ENCODE data around the gene MSRB2. TPM values are rescaled to one million over a fixed set of nuclear protein-coding genes. Genes with fewer than 3 reads are reported as not detected.

MSRB2 gene
- total RNA-seq, 2 experiments from 2014 or later: 11.1 to 12.1 TPM

DNA sequence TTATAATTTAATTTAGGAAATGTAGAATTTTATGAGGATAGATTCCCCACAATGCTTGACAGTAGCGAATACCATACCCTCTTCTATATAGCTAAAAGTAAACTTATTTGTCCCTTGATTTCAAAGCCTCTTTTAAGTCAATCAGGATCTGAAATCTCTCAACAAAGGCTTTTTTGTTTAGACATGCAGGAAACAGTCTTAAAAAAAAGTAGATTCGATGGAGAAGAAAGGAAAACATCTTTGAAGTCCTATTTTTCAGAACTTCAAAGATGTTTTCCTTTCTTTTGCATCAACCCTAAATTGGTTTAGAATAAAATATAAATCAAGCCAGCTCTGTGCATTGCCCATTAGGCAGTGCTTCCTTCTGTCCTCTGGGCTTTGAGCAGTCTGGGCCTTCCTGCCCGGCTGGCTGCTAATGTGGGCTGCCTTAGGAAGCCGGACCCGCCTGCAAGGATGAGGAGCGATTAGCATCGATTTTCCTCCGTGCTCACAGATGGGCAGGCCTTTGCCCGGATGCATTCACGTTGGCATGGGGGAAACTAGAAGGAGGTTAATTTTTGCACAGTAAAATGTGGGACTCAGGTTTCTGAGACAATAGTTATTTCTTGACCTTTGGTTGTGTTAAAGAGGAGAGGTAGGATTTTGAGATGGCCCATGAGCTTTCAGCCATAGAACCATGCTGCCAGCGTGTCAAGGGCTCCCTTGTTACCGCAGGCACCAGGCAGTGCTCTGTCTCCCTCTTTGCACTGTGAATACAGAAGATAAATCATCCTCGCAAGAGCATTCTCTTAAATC lies 15.5 kb downstream of the MSRB2 start:
- POLR2A ChIA-PET: no interaction called here

DNA sequence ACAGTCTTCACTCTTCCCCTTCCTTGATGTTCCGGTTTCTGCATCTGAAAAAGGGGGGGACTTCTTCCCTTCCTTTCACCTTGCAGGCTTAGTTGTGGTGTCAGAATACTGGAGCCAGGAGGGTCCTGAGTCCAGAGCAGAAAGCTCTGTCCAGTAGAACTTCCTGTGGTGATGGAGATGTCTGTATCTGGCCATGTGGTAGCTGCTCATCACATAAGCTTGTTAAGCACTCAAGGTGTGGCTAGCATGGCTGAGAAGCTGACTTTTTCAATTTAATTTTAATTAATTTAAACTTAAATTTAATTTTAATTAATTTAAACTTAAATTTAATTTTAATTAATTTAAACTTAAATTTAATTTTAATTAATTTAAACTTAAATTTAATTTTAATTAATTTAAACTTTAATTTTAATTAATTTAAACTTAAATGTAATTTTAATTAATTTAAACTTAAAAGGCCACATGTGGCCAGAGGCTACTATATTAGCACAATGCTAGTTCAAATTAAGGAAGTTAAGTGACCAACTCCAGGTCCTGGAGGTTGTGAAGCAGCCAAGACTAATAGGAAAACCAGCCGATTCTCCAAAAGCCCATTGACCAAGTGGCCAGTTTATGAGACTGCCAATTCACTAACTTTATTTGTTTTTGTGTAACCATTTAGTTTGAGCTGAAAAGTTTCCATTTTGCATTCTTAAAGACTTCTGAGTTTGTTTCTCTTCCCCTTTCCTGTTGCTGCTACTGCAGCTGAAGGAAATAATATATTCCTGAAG lies 16.3 kb downstream of the MSRB2 start:
- Mint-ChIP-seq H3K27me3 (no peaks in the 10 kb centered on the region), H3K4me1 (no peaks in the 10 kb centered on the region), H3K9me3 (no peaks in the 10 kb centered on the region), H3K27ac (no peak overlapping the region), H3K4me3 (no peak overlapping the region), H3K36me3 (peaks cover 7% of the 10 kb centered on the region)
- DNase-seq (no peak), ATAC-seq (ENCODE audit: low read depth) (no peak)
- POLR2A ChIA-PET: no interaction called here

More for the DNA sequence above, 15.5 kb downstream of the MSRB2 start:
- no peak for ATAC-seq (ENCODE audit: low read depth)
- Mint-ChIP-seq H3K9me3 (no peaks in the 10 kb centered on the region), H3K27me3 (no peaks in the 10 kb centered on the region), H3K4me3 (no peak overlapping the region), H3K4me1 (no peaks in the 10 kb centered on the region), H3K27ac (no peak overlapping the region), H3K36me3 (peaks cover 7% of the 10 kb centered on the region)
- no peak for DNase-seq

DNA sequence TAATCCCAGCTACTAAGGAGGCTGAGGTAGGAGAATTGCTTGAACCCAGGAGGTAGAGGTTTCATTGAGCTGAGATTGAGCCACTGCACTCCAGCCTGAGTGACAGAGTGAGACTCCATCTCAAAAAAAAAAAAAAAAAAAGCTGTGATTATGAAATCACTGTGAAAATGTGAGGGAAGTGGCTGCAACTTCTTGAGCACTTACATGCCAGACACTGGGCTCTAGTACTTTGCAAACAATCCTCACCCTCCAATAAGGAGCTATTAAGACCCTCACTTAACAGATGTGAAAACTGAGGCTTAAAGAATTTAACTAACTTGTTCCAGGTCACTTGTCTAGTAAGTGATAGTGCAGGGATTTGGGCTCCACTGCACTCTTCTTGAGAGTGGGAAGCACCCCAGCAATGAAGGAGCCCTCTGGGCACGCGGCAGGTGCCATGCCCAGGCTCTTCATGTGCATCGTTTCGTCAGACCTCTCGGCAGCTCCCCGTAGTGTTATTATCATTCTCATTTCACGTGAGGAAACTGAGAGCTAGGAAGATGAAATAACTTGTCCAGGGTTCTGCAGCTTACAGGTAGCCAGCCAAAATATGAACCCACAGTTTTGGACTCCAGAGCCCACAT lies 19.0 kb downstream of the MSRB2 start:
- Mint-ChIP-seq H3K4me1 (peaks cover 3% of the 10 kb centered on the region), H3K36me3 (peaks cover 4% of the 10 kb centered on the region), H3K4me3 (no peak overlapping the region), H3K27ac (no peak overlapping the region), H3K27me3 (no peaks in the 10 kb centered on the region), H3K9me3 (no peaks in the 10 kb centered on the region)
- no peak for ATAC-seq (ENCODE audit: low read depth)
- DNase-seq: no peak
- POLR2A ChIA-PET: no interaction called here

DNA sequence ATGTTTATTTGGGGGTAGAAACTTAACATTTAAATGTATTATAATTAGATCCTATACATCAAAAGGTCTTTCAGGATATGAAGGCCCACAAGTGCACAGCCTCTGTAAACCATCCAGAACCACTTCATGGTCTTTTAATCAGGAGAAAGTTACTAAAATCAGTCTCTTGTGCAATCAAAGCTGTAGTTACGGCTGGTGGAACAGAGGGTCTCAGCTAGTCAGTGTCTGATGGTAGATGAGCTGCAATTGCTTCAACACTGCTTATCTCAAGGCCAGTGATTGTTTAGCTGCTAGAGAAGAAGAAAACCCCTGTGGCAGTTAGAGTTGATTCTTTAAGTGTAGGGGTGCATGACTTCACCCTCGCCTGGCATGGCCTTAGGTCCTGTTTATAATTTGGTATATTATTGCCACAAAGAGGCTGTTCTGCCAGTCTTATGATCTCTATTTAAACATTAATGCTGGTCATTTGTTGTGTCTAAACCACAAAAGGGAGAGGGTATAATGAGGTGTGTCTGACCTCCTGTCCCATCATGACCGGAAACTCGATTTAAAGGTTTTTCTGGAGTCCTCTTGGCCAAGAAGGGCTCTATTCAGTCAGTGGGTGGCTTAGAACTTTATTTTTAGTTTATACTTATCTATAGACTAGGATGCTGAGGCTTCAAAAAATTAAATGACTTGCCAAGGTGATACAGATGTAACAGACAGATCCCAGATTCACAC lies 21.3 kb downstream of the MSRB2 start:
- H3K4me1 Mint-ChIP-seq: peaks cover 3% of the 10 kb centered on the region
- H3K4me3 Mint-ChIP-seq: no peak overlapping the region
- no peaks in the 10 kb centered on the region for H3K9me3 Mint-ChIP-seq
- H3K27ac Mint-ChIP-seq: no peak overlapping the region
- no peak for ATAC-seq (ENCODE audit: low read depth)
- peaks cover 2% of the 10 kb centered on the region for H3K36me3 Mint-ChIP-seq
- no peak for DNase-seq
- POLR2A ChIA-PET: no interaction called here
- no peaks in the 10 kb centered on the region for H3K27me3 Mint-ChIP-seq

DNA sequence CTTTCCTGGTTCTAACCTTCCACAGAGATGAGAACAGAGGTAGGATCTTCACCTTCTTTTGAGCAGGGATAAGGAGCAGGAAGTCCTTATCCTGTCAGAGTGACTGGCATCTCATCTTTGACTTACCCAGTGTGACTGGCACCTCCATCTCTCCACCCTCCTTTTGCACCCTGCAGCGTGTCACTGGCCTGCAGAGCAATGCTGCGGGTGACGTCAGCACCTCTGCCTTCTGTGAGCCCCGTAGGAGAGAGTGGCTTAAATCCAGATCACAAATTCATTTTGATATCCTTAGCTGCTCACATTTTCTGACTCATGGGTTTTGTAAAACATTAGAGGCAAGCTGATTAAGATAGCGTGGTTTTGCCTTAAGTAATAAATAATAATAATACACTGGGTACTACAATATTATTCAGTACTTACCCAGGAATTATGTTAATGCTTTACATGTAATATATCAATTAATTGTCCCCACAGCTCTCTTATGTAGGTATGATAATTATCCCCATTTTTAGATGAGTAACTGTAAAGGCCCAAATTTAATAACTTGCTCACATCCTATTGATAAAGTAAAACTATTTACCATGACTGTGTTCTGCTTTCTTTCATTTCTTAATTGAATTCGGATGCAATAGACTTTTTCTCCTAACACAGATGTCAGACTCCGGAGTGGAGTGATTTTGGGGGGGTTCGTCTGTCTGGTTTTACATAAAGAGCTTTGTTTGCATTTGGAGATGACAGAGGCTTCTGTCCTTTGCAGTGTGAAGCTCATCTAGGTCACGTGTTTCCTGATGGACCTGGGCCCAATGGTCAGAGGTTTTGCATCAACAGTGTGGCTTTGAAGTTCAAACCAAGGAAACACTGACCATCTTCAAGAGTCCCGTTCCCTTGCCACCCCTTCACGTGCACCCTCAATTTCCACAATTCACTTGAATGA lies 24.9 kb downstream of the MSRB2 start:
- Mint-ChIP-seq H3K4me3 (no peak overlapping the region), H3K36me3 (no peaks in the 10 kb centered on the region), H3K27me3 (no peaks in the 10 kb centered on the region), H3K9me3 (no peaks in the 10 kb centered on the region), H3K4me1 (peaks cover 3% of the 10 kb centered on the region), H3K27ac (no peak overlapping the region)
- no peak for DNase-seq
- POLR2A ChIA-PET: no interaction called here
- no peak for ATAC-seq (ENCODE audit: low read depth)

DNA sequence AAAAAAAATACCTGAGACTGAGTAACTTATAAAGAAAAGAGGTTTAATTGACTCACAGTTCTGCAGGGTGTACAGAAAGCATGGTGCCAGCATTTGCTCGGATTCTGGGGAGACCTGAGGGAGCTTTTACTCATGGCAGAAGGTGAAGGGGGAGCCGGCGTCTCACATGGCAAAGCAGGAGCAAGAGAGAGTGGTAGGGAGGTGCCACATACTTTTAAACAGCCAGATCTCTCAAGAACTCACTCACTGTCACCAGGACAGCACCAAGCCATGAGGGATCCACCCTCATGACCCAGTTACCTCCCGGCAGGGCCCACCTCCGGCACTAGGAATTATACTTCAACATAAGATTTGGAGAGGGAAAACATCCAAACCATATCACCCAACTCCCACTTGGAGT lies 25.8 kb downstream of the MSRB2 start:
- H3K4me1 Mint-ChIP-seq: peaks cover 3% of the 10 kb centered on the region
- ATAC-seq (ENCODE audit: low read depth) (no peak), DNase-seq (no peak)
- POLR2A ChIA-PET: no interaction called here
- H3K4me3 Mint-ChIP-seq: no peak overlapping the region
- no peaks in the 10 kb centered on the region for H3K9me3 Mint-ChIP-seq
- H3K27me3 Mint-ChIP-seq: no peaks in the 10 kb centered on the region
- no peak overlapping the region for H3K27ac Mint-ChIP-seq
- H3K36me3 Mint-ChIP-seq: no peaks in the 10 kb centered on the region

DNA sequence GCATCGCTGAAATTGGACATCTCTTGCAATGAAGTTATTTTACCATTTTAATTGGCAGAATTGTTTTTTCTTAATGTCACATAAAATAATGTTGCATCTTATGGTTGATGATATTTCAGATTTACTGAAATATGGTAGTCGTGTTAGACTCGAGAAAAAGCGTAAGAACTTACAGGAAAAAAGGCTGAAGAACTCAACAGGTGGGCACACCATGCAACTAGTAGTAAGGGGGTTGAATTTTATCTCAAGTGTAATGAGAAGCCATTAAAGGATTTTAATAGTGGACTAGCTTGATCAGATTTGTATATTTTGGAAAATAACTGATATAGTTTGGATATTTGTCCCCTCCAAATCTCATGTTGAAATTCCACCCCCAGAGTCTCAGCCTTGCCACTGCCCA lies 41.1 kb downstream of the MSRB2 start:
- Mint-ChIP-seq H3K27me3 (peaks cover 7% of the 10 kb centered on the region), H3K36me3 (no peaks in the 10 kb centered on the region), H3K4me3 (no peak overlapping the region), H3K4me1 (no peaks in the 10 kb centered on the region), H3K27ac (no peak overlapping the region), H3K9me3 (peaks cover 3% of the 10 kb centered on the region)
- DNase-seq (no peak), ATAC-seq (ENCODE audit: low read depth) (no peak)
- POLR2A ChIA-PET: no interaction called here

DNA sequence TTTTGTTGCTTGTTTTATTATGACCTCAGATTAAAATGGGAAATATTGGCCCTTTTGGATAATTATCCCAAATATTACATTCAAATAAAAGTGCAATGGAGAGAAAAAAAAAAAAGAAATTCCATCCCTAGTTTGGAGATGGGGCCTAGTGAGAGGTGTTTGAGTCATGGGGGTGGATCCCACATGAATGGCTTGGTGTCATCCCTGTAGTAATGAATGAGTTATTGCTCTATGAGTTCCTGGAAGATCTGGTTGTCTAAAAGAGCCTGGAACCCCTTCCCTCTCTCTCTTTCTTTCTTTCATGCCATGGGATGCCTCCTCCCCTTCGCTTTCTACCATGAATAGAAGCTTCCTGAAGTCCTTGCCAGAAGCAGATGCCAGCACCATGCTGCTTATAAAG lies 44.3 kb downstream of the MSRB2 start:
- POLR2A ChIA-PET: no interaction called here
- Mint-ChIP-seq H3K4me3 (no peak overlapping the region), H3K36me3 (no peaks in the 10 kb centered on the region), H3K27me3 (peaks cover 7% of the 10 kb centered on the region), H3K9me3 (peaks cover 1% of the 10 kb centered on the region), H3K4me1 (peaks cover 1% of the 10 kb centered on the region), H3K27ac (no peak overlapping the region)
- DNase-seq (no peak), ATAC-seq (ENCODE audit: low read depth) (no peak)

DNA sequence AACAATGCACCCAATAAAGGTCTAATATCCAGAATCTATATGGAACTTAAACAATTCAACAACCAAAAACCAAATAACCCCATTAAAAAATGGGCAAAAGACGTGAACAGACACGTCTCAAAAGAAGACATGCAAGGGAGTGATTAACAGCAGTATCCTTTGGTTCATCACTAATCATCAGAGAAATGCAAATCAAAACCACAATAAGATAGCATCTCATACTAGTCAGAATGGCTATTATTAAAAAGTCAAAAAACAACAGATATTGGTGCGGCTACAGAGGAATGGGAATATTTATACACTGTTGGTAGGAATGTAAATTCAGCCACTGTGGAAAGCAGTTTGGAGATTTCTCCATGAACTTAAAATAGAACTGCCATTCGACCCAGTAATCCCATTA lies 46.6 kb downstream of the MSRB2 start:
- Mint-ChIP-seq H3K27me3 (peaks cover 7% of the 10 kb centered on the region), H3K9me3 (peaks cover 1% of the 10 kb centered on the region), H3K36me3 (no peaks in the 10 kb centered on the region), H3K4me3 (no peak overlapping the region), H3K27ac (no peak overlapping the region), H3K4me1 (peaks cover 1% of the 10 kb centered on the region)
- DNase-seq (no peak), ATAC-seq (ENCODE audit: low read depth) (no peak)
- POLR2A ChIA-PET: no interaction called here

DNA sequence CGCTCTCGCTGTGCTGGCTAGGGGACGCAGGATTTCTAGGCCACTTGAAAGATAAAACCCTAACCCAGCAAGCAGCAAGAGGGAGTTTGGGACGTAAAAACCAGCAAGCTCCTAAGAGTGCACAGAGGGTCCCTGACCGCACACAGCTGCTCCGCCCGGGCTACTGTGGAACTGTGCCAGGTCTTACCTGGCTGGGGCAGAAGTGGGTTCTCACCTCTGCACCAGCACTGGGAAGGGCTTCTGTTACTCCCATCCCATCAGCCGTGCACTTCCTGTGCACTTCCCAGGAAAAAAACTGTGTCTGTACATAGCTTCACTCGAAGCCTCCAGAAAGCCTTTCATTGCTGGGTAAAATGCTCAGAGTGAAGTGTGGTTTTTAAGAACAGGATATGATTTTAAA lies 50.9 kb downstream of the MSRB2 start:
- no peaks in the 10 kb centered on the region for H3K9me3 Mint-ChIP-seq
- DNase-seq (no peak), ATAC-seq (ENCODE audit: low read depth) (no peak)
- no peak overlapping the region for H3K4me3 Mint-ChIP-seq
- POLR2A ChIA-PET: no interaction called here
- H3K27me3 Mint-ChIP-seq: peaks cover 3% of the 10 kb centered on the region
- H3K27ac Mint-ChIP-seq: no peak overlapping the region
- no peaks in the 10 kb centered on the region for H3K36me3 Mint-ChIP-seq
- H3K4me1 Mint-ChIP-seq: peaks cover 1% of the 10 kb centered on the region

DNA sequence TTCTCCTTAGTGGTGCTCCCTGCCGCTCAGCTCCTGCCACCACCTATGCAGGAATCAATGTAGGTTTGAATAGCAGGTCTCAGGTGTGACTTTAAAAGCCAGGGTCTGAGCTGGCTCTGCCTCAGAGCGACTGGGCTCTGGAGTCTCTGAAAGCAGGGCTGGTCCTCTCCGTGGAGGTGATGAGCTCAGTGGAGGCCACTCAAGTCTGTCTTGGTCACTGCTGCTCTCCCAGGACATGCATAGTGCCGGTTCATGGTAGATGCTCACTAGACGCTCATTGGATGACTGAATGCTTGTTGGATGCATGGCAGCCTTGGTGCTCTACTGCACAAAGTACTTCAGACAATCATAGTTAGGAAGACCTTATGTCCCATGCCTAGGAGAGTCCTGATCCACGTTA lies 51.7 kb downstream of the MSRB2 start:
- H3K27me3 Mint-ChIP-seq: peaks cover under 1% of the 10 kb centered on the region
- H3K27ac Mint-ChIP-seq: no peak overlapping the region
- no peak overlapping the region for H3K4me3 Mint-ChIP-seq
- H3K9me3 Mint-ChIP-seq: no peaks in the 10 kb centered on the region
- H3K4me1 Mint-ChIP-seq: peaks cover 1% of the 10 kb centered on the region
- DNase-seq (no peak), ATAC-seq (ENCODE audit: low read depth) (no peak)
- POLR2A ChIA-PET: no interaction called here
- H3K36me3 Mint-ChIP-seq: no peaks in the 10 kb centered on the region

DNA sequence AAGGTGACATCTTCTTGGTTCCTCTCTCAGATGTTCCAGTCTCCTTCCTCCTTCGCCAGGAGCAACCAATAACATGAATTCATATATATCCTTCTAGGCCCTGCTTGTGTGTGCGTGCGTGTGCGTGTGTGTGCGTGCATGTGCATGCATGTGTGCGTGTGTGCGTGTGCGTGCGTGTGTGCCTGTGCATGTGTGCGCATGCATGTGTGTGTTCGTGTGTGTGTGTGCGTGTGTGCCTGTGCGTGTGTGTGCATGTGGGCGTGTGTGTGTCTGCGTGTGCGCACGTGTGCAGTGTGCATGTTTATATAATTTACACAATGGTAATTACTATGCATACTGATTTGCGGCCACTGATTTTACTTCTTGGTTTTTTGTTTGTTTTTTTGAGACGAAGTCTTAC lies 52.8 kb downstream of the MSRB2 start:
- no peaks in the 10 kb centered on the region for H3K4me1 Mint-ChIP-seq
- no peaks in the 10 kb centered on the region for H3K9me3 Mint-ChIP-seq
- H3K36me3 Mint-ChIP-seq: no peaks in the 10 kb centered on the region
- ATAC-seq (ENCODE audit: low read depth) (no peak), DNase-seq (no peak)
- H3K27me3 Mint-ChIP-seq: no peaks in the 10 kb centered on the region
- POLR2A ChIA-PET: no interaction called here
- H3K27ac Mint-ChIP-seq: no peak overlapping the region
- H3K4me3 Mint-ChIP-seq: no peak overlapping the region

DNA sequence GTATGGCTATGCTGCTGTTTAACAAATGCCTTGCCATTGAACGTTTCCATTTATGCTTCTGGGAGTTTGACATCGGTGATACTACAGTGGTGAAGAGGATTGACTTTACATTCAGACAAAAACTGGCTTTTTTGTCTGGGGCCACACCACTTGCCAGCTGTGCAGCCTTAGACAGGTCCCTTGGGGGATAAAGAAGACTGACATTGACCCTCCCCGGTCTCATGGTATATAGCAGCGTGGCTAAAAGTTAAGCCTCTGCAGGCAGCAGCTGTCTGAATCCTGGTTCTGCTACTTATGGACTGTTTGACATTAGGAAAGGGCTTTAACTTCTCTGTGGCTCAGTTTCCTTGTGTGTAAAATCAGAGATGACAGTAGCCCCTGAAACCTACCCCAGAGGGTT lies 54.7 kb downstream of the MSRB2 start:
- no peak for DNase-seq
- Mint-ChIP-seq H3K36me3 (no peaks in the 10 kb centered on the region), H3K9me3 (no peaks in the 10 kb centered on the region), H3K27ac (no peak overlapping the region), H3K27me3 (no peaks in the 10 kb centered on the region), H3K4me3 (no peak overlapping the region), H3K4me1 (no peaks in the 10 kb centered on the region)
- ATAC-seq (ENCODE audit: low read depth): no peak
- POLR2A ChIA-PET: no interaction called here
